Neutrophil (primary cell): ENCODE measurements around the gene RPSA.

Experiments used
- H3K27ac ChIP-seq: fragments of 200-600 bp; sonication (generic); 2 replicates; pipeline ENCODE4 v1.5.1; 2016; ENCODE audit warnings: mild to moderate bottlenecking, moderate library complexity
- H3K27me3 ChIP-seq: fragments of 200-600 bp; sonication (generic); 2 replicates; pipeline ENCODE4 v1.6.0; 2016; ENCODE audit warnings: mild to moderate bottlenecking
- H3K36me3 ChIP-seq: fragments of 200-600 bp; sonication (generic); 2 replicates; pipeline ENCODE4 v1.5.1; 2017
- H3K4me1 ChIP-seq, 2 experiments: fragments of 200-600 bp in 1 of 2; sonication (generic) in 1 of 2; 1 replicate in 1 of 2; 2 replicates in 1 of 2; pipeline versions ENCODE4 v1.5.1 to v1.6.1; 2013 to 2016; ENCODE audit warnings: low read depth in 1 of 2, low read length in 1 of 2, mild to moderate bottlenecking in 1 of 2, moderate library complexity in 1 of 2; ENCODE audit not compliant: control insufficient read depth in 1 of 2, insufficient read depth in 1 of 2
- H3K4me3 ChIP-seq, 2 experiments: fragments of 200-600 bp in 1 of 2; sonication (generic) in 1 of 2; 1 replicate in 1 of 2; 2 replicates in 1 of 2; pipeline ENCODE4 v1.5.1; 2013 to 2016; ENCODE audit warnings: low read depth in 1 of 2, low read length in 1 of 2, mild to moderate bottlenecking in 1 of 2, moderate library complexity in 1 of 2
- H3K9me3 ChIP-seq: fragments of 200-600 bp; sonication (generic); 2 replicates; pipeline ENCODE4 v1.5.1; 2016
- TF ChIP-seq, protein P1 (sequence below): fragments of 200-600 bp; sonication (generic); IDR thresholded peaks from 2 replicates; pipeline ENCODE4 v1.5.1; 2016; ENCODE audit warnings: antibody characterized with exemption

RPSA gene

DNA sequence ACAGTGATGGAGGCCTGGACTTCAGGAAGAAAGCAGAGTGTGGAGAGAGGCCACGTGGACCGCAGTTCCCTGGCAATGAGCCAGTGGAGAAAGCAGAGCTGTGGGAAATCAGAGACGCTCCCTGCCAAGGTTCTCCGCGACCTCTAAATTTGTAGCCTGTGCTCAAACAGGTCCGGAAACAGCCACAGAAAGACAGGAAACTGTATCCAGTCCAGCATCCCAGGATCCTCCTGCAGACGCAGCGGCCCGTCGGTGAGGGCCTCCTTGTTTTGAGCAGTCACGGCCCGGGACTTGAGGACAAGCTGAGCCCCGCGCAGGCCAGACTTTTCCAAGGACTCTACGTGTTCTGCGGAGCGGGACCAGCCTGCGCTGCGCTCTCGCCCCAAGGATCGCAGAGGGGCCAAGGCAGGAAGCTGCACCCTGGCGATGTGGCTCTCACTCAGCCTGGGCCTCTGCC is 22.3 kb downstream of the RPSA start:
- no peak overlapping the region for H3K4me3 ChIP-seq
- no peak overlapping the region for H3K27ac ChIP-seq
- H3K27me3 ChIP-seq: peaks cover 18% of the 10 kb centered on the region
- no peaks in the 10 kb centered on the region for H3K4me1 ChIP-seq
- no peaks in the 10 kb centered on the region for H3K36me3 ChIP-seq
- no peaks in the 10 kb centered on the region for H3K9me3 ChIP-seq
- TF ChIP-seq, protein P1, sequence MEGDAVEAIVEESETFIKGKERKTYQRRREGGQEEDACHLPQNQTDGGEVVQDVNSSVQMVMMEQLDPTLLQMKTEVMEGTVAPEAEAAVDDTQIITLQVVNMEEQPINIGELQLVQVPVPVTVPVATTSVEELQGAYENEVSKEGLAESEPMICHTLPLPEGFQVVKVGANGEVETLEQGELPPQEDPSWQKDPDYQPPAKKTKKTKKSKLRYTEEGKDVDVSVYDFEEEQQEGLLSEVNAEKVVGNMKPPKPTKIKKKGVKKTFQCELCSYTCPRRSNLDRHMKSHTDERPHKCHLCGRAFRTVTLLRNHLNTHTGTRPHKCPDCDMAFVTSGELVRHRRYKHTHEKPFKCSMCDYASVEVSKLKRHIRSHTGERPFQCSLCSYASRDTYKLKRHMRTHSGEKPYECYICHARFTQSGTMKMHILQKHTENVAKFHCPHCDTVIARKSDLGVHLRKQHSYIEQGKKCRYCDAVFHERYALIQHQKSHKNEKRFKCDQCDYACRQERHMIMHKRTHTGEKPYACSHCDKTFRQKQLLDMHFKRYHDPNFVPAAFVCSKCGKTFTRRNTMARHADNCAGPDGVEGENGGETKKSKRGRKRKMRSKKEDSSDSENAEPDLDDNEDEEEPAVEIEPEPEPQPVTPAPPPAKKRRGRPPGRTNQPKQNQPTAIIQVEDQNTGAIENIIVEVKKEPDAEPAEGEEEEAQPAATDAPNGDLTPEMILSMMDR: no peak

- TF ChIP-seq, protein P1: no peak
- H3K9me3 ChIP-seq: no peaks in the 10 kb centered on the region
- H3K4me3 ChIP-seq: no peak overlapping the region
- no peak overlapping the region for H3K27ac ChIP-seq
- no peaks in the 10 kb centered on the region for H3K4me1 ChIP-seq
- H3K27me3 ChIP-seq: peaks cover 18% of the 10 kb centered on the region
- H3K36me3 ChIP-seq: no peaks in the 10 kb centered on the region
Measured at GRCh38 chr3:39429466-39429865, 22.9 kb downstream of the RPSA start.

DNA sequence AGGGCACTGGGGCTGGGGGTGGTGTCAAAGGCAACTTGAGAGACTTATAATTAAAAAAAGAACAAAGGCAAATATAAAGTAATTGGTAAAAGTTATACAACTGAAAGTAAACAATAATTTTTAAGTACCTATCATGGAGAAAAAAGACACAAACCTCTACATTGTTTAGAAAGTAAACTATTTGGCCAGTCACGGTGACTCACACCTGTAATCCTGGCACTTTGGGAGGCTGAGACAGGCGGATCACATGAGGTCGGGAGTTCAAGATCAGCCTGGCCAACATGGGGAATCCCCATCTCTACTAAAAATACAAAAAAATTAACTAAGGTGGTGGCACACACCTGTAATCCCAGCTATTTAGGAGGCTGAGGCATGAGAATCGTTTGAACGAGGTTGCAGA is 25.8 kb downstream of the RPSA start:
- Histone ChIP-seq H3K4me1 (no peaks in the 10 kb centered on the region), H3K9me3 (no peaks in the 10 kb centered on the region), H3K27ac (no peak overlapping the region), H3K36me3 (no peaks in the 10 kb centered on the region), H3K4me3 (no peak overlapping the region), H3K27me3 (peaks cover 18% of the 10 kb centered on the region)
- TF ChIP-seq, protein P1: no peak

DNA sequence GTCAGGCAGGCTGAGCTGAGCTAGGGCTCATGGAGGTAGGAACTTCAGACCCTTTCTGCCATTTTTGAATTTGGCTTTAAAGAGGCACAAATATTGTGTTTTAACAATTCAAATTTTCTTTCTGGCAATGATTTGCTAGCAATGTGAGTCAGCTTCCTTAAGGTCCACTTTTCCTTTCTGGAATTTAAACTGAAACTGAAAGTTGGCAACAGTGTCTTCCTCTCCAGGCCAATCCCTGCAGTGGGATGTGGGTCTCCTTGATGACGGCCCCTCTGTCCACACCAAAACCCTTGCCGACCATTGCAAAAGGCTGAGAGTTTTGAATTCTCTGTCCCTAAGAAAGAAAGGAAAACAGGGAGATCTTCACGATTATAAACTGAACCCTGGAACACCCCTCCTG is 27.1 kb downstream of the RPSA start:
- no peak overlapping the region for H3K27ac ChIP-seq
- no peaks in the 10 kb centered on the region for H3K9me3 ChIP-seq
- H3K4me1 ChIP-seq: no peaks in the 10 kb centered on the region
- H3K36me3 ChIP-seq: no peaks in the 10 kb centered on the region
- TF ChIP-seq, protein P1: no peak
- peaks cover 15% of the 10 kb centered on the region for H3K27me3 ChIP-seq
- H3K4me3 ChIP-seq: no peak overlapping the region

GRCh38 chr3:39434574-39434973 is 28.1 kb downstream of the RPSA start:
- no peak overlapping the region for H3K27ac ChIP-seq
- TF ChIP-seq, protein P1: no peak
- H3K27me3 ChIP-seq: peaks cover 6% of the 10 kb centered on the region
- no peak overlapping the region for H3K4me3 ChIP-seq
- no peaks in the 10 kb centered on the region for H3K9me3 ChIP-seq
- H3K36me3 ChIP-seq: no peaks in the 10 kb centered on the region
- H3K4me1 ChIP-seq: no peaks in the 10 kb centered on the region
